ENCODE data around the gene NEDD8. TPM values are rescaled to one million over a fixed set of nuclear protein-coding genes. Genes with fewer than 3 reads are reported as not detected.

The NEDD8 gene
- total RNA-seq, 2 experiments from 2014 or later: 42.0 to 43.5 TPM

DNA sequence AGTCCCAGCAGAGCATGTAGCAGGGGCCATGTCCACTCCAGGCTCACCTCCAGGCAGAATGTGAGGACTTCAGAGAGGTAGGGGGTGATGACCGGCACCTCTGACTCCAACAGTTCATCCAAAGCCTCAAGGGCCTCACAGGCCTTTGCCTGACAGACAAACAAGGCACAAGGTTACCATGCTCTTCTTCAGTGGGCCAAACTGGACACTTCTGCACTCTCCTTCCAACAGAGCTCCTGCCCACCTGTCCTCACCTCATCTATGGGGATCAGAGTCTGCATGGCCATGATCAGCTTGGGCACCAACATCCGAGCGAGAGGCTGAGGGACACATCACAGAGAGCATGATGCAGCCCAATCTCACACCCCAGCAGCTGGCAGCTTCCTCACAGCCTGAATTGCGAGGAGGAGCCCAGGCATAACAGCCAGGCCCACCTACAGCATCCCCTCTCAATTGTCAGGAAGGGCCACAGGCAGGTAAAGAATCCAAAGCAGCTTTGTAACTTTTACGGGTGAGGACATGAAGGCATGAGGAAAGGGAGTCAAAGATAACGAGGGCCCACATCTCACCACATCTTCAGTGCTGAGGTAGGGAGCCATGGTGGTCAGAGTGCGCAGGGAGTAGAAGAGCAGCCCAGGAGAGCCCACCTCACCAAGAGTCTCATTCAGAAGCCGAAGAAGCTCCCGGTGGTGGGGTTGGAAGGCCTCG, 45.2 kb downstream of the NEDD8 start:
- H3K27me3 ChIP-seq (ENCODE audit: control insufficient read depth in 1 of 2, insufficient read depth in 2 of 2, low read length in 2 of 2): no peaks in the 10 kb centered on the region
- peaks cover 32% of the 10 kb centered on the region for H3K4me1 ChIP-seq (ENCODE audit: insufficient read depth, low read length)
- no peak for ATAC-seq (ENCODE audit: poor library complexity)
- TF ChIP-seq, protein P1, sequence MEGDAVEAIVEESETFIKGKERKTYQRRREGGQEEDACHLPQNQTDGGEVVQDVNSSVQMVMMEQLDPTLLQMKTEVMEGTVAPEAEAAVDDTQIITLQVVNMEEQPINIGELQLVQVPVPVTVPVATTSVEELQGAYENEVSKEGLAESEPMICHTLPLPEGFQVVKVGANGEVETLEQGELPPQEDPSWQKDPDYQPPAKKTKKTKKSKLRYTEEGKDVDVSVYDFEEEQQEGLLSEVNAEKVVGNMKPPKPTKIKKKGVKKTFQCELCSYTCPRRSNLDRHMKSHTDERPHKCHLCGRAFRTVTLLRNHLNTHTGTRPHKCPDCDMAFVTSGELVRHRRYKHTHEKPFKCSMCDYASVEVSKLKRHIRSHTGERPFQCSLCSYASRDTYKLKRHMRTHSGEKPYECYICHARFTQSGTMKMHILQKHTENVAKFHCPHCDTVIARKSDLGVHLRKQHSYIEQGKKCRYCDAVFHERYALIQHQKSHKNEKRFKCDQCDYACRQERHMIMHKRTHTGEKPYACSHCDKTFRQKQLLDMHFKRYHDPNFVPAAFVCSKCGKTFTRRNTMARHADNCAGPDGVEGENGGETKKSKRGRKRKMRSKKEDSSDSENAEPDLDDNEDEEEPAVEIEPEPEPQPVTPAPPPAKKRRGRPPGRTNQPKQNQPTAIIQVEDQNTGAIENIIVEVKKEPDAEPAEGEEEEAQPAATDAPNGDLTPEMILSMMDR (IDR thresholded peaks at IDR 0.05): no peak
- ChIA-PET CTCF (interaction anchor here (0.7 to 2.5 kb wide), 2 partner anchors 8 to 26 kb away, joined by 3 to 24 read pairs; partner anchors contain the start of genes IRF9 and TM9SF1), POLR2A (interaction anchor here (0.6 to 7.4 kb wide), 9 partner anchors 8 to 84 kb away, joined by 3 to 85 read pairs (median 10); partner anchors contain the start of genes CHMP4A, DCAF11, IRF9 and NRL)
- peak overlapping the region in 1 of 2 donors; percentile 88 for H3K27ac ChIP-seq (ENCODE audit: low read depth in 1 of 2, low read length in 2 of 2)
- intact Hi-C loops (cut with DNase I, micrococcal nuclease): loop anchor here in 1 of 2 experiments (2.0 to 5.0 kb wide), 2 partner anchors 22 to 40 kb away; partner anchors contain the start of genes PSME2 and RNF31
- no peaks in the 10 kb centered on the region for H3K27me3 Mint-ChIP-seq
- H3K4me3 Mint-ChIP-seq: peak overlapping the region; percentile 61
- peaks cover 58% of the 10 kb centered on the region for H3K36me3 ChIP-seq (ENCODE audit: insufficient read depth, low read length)
- peaks cover 65% of the 10 kb centered on the region for H3K36me3 Mint-ChIP-seq (ENCODE audit: low read depth)
- H3K9me3 Mint-ChIP-seq: no peaks in the 10 kb centered on the region
- H3K9me3 ChIP-seq (ENCODE audit: control insufficient read depth in 1 of 2, insufficient read depth in 1 of 2, low read length in 2 of 2): no peaks in the 10 kb centered on the region
- no peak overlapping the region for H3K4me3 ChIP-seq (ENCODE audit: low read length)
- H3K4me1 Mint-ChIP-seq (ENCODE audit: low read depth): peaks cover 34% of the 10 kb centered on the region
- DNase-seq: no peak
- peak overlapping the region; percentile 67 for H3K27ac Mint-ChIP-seq

DNA sequence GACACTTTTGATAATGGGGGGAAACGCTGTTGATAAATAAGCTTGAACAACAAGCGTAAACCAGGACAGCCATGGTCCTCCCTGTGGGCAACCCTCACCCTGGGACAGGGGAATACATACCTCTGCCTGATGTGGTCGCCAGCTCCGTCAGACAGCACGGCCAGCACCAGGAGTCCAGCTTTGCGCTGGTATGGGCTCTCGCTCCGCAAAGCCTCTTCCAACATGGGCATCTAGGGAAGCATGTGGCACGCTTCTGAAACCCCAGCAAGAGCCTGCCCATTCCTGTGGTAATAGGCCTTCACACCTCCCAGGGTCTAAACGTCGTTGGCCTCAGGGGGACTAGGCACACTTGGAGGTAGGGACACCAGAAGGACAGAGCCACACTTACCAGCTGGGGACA, 46.4 kb downstream of the NEDD8 start:
- peaks cover 66% of the 10 kb centered on the region for H3K36me3 Mint-ChIP-seq (ENCODE audit: low read depth)

DNA sequence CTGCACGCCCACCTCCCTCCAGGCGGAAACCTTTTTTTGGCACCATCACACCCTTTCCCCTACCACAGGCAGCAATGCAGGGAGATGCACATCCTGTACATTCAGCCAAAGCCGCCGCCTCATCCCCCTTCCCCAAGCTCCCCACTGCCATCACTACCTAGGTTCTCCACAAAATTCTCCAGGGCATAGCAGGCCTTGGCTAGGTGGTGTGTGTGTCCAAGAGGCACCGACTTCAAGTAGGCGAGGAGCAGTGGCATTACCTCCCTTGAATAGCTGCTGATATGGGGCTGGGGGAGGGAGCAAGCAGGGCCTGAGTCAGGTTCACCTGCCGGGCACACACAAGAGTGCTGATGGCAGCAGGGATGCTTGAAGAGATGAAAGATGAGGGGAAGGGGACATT, 47.1 kb downstream of the NEDD8 start:
- no peaks in the 10 kb centered on the region for H3K27me3 Mint-ChIP-seq
- H3K4me1 Mint-ChIP-seq (ENCODE audit: low read depth): peaks cover 28% of the 10 kb centered on the region
- H3K9me3 ChIP-seq (ENCODE audit: control insufficient read depth in 1 of 2, insufficient read depth in 1 of 2, low read length in 2 of 2): no peaks in the 10 kb centered on the region
- no peak overlapping the region for H3K4me3 ChIP-seq (ENCODE audit: low read length)
- H3K4me3 Mint-ChIP-seq: no peak overlapping the region
- no peak overlapping the region for H3K27ac ChIP-seq (ENCODE audit: low read depth in 1 of 2, low read length in 2 of 2)
- no peaks in the 10 kb centered on the region for H3K27me3 ChIP-seq (ENCODE audit: control insufficient read depth in 1 of 2, insufficient read depth in 2 of 2, low read length in 2 of 2)
- peaks cover 69% of the 10 kb centered on the region for H3K36me3 ChIP-seq (ENCODE audit: insufficient read depth, low read length)
- no peaks in the 10 kb centered on the region for H3K9me3 Mint-ChIP-seq
- no peak overlapping the region for H3K27ac Mint-ChIP-seq
- CTCF ChIA-PET: no interaction called here
- POLR2A ChIA-PET: interaction anchor here (1.1 to 7.4 kb wide), 3 partner anchors 10 to 24 kb away, joined by 3 to 85 read pairs (median 11); partner anchors contain the start of genes IRF9 and TM9SF1
- ATAC-seq (ENCODE audit: poor library complexity) (no peak), DNase-seq (no peak)
- peaks cover 35% of the 10 kb centered on the region for H3K4me1 ChIP-seq (ENCODE audit: insufficient read depth, low read length)
- peaks cover 69% of the 10 kb centered on the region for H3K36me3 Mint-ChIP-seq (ENCODE audit: low read depth)
- TF ChIP-seq, protein P1 (IDR thresholded peaks at IDR 0.05): no peak
- intact Hi-C loops (cut with DNase I, micrococcal nuclease): loop anchor here in 1 of 2 experiments (5.0 kb wide), 1 partner anchor 38 kb away; the partner anchor contains the start of genes PSME2 and RNF31

More for the DNA sequence above, 46.4 kb downstream of the NEDD8 start:
- Histone ChIP-seq H3K4me3 (ENCODE audit: low read length) (no peak overlapping the region), H3K9me3 (ENCODE audit: control insufficient read depth in 1 of 2, insufficient read depth in 1 of 2, low read length in 2 of 2) (no peaks in the 10 kb centered on the region), H3K27ac (ENCODE audit: low read depth in 1 of 2, low read length in 2 of 2) (no peak overlapping the region), H3K36me3 (ENCODE audit: insufficient read depth, low read length) (peaks cover 62% of the 10 kb centered on the region), H3K27me3 (ENCODE audit: control insufficient read depth in 1 of 2, insufficient read depth in 2 of 2, low read length in 2 of 2) (no peaks in the 10 kb centered on the region), H3K4me1 (ENCODE audit: insufficient read depth, low read length) (peaks cover 35% of the 10 kb centered on the region)
- ChIA-PET CTCF (interaction anchor here (0.6 kb wide), 1 partner anchor 9 kb away, joined by 3 read pairs; the partner anchor contains the start of gene TM9SF1), POLR2A (interaction anchor here (0.8 to 7.4 kb wide), 5 partner anchors 10 to 72 kb away, joined by 3 to 85 read pairs (median 5); partner anchors contain the start of genes CHMP4A, IRF9 and TM9SF1)
- DNase-seq (no peak), ATAC-seq (ENCODE audit: poor library complexity) (no peak)
- H3K4me3 Mint-ChIP-seq: peak overlapping the region; percentile 15
- H3K4me1 Mint-ChIP-seq (ENCODE audit: low read depth): peaks cover 32% of the 10 kb centered on the region
- no peak overlapping the region for H3K27ac Mint-ChIP-seq
- no peaks in the 10 kb centered on the region for H3K9me3 Mint-ChIP-seq
- intact Hi-C loops (cut with DNase I, micrococcal nuclease): loop anchor here in 1 of 2 experiments (2.0 to 5.0 kb wide), 2 partner anchors 21 to 38 kb away; partner anchors contain the start of genes PSME2 and RNF31
- TF ChIP-seq, protein P1 (IDR thresholded peaks at IDR 0.05): no peak
- no peaks in the 10 kb centered on the region for H3K27me3 Mint-ChIP-seq

All from CD4-positive, alpha-beta T cell (primary cell).